ENCODE data around the gene SORBS1. TPM values are rescaled to one million over a fixed set of nuclear protein-coding genes. Genes with fewer than 3 reads are reported as not detected.

SORBS1 gene
- total RNA-seq, 4 donors from 2014 or later, result 92.2 to 308 (median 150) TPM

DNA sequence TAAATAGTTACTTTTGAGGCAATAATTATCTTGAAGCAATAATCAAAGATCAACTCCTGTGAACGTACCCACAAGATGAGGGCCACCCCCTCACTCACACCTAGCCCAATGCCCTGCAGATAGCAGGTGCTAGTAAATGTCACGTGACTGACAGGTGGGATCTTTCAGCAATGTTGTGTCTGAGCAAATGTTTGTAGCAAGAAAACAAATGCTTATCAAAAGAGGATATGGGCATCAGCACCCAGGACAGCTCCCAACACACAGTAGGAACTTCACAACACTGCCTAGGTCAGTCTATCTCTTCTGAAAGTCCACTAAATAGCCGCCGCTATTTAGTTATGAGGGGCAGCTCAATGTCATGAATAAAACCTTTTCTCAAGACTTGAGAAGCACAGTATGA, 149.5 kb downstream of the SORBS1 start:
- Histone ChIP-seq H3K27ac (peak overlapping the region; percentile 10 to 85 (median 64)), H3K9me3 (no peaks in the 10 kb centered on the region), H3K4me1 (peaks cover 8 to 50% (median 38%) of the 10 kb centered on the region in 4 donors), H3K36me3 (no peaks in the 10 kb centered on the region), H3K27me3 (no peaks in the 10 kb centered on the region), H3K4me3 (no peak overlapping the region)
- DNase-seq, result no peak
- in situ Hi-C loops (cut with MboI; ENCODE audit: low pct_ligation_motif_present in 1 of 4, low pct_unique_long_range_greater_than_20kb in 1 of 4, low sequenced_read_pairs in 3 of 4) (no loop called here), intact Hi-C loops (cut with DNase I; ENCODE audit: low total_unique reads) (no loop called here)
- whole genome bisulfite sequencing, 2 donors (ENCODE audit: low coverage in 1 of 2), result 83 to 90% methylated on average over 2 to 4 of the region's 4 CpGs
- TF ChIP-seq, protein P1, sequence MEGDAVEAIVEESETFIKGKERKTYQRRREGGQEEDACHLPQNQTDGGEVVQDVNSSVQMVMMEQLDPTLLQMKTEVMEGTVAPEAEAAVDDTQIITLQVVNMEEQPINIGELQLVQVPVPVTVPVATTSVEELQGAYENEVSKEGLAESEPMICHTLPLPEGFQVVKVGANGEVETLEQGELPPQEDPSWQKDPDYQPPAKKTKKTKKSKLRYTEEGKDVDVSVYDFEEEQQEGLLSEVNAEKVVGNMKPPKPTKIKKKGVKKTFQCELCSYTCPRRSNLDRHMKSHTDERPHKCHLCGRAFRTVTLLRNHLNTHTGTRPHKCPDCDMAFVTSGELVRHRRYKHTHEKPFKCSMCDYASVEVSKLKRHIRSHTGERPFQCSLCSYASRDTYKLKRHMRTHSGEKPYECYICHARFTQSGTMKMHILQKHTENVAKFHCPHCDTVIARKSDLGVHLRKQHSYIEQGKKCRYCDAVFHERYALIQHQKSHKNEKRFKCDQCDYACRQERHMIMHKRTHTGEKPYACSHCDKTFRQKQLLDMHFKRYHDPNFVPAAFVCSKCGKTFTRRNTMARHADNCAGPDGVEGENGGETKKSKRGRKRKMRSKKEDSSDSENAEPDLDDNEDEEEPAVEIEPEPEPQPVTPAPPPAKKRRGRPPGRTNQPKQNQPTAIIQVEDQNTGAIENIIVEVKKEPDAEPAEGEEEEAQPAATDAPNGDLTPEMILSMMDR (IDR thresholded peaks at IDR 0.05), result no peak

DNA sequence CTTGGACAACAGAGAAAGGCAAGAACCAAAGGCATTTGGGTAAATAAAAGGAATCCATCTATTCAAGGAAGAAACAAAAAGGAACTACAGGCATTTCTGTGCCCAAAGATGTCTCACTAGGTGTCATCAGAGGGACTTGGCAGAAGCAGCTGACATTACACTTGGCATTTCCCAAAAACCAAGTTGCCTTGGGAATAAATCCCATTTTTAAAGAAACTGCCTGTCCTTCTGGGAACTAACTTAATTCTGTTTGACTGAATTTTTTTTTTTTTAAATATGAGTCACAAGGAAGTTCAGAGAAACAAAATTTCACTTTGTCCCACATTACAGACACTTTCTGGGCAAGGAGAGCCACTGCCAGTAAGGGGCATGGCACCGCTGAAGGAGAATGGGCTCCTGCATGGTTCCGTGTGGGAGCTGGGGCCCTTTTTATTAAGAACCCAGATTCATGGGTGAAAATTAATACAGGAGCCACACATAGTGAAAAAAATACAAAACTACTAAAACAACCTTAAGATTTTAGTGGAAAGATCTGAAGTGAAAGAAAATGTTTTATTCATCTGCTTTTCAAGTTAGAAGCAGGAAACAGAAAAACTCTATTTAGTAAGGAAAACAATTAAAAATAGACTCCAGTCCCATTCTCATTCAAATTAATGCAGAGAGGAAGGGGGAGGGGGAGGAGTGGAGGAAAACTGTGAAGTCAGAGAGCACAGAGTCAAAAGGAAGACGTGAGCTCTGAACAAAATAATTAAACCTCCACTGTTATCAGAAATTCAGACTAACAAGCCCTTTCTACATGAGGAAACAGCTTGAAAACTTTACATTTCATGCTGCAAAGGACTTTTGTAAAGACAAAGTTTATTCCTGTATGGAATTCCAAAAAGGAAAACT, 151.9 kb downstream of the SORBS1 start:
- Histone ChIP-seq H3K4me1 (peaks cover 8 to 61% (median 49%) of the 10 kb centered on the region in 4 donors), H3K27me3 (no peaks in the 10 kb centered on the region), H3K27ac (peak overlapping the region; percentile 72 to 86 (median 77)), H3K4me3 (no peak overlapping the region), H3K9me3 (no peaks in the 10 kb centered on the region), H3K36me3 (no peaks in the 10 kb centered on the region)
- TF ChIP-seq, protein P1 (IDR thresholded peaks at IDR 0.05), result no peak
- TF ChIP-seq POLR2AphosphoS5 (IDR thresholded peaks at IDR 0.05) (peak; percentile 2 to 46 (median 27)), EP300 (IDR thresholded peaks at IDR 0.05; ENCODE audit: low read depth) (peak; percentile 84), POLR2A (IDR thresholded peaks at IDR 0.05) (no peak)
- WGBS, 2 donors (ENCODE audit: low coverage in 1 of 2), result 55 to 62% methylated on average over 3 of the region's 3 CpGs
- in situ Hi-C loops (cut with MboI; ENCODE audit: low pct_ligation_motif_present in 1 of 4, low pct_unique_long_range_greater_than_20kb in 1 of 4, low sequenced_read_pairs in 3 of 4), result no loop called here
- DNase-seq, result no peak
- intact Hi-C loops (cut with DNase I; ENCODE audit: low total_unique reads), result no loop called here

DNA sequence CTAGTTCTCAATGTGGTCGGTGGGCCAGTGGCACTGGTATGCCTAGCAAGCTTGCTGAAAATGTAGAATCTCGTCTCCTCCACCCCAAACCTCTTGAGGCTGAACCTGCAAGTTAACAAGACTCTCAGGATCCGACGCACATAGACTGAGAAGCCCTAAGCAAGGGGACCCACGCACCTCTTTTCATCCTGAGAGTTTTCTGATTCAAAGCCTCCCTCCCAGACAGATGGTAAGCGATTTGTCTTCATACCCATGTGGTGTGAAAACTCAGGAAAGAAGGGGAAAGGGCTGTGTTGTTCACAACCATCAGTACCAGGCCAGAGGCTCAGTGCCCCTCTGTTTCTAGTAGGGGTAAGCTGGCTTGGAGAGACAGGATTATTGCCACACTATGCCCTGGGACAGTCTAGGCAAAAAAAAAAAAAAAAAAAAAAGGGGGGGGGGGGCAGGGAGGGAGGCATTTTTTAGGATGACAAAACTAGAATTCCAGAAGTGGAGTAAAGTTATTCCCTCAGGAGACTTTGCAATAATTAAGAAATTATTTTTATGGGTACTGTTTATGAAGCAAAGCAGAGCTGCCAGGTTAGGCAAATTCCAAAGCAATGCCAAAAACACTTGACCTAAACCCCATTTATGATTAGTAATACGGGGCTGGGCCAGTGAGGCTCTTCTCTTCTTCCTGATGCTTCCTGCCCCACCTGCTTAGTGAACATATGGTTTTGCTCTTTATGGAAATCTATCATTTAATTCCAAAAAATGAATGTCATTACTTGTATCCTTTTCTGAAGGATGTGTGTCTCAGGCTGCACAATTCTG, 152.8 kb downstream of the SORBS1 start:
- peak in 2 of 3 donors; percentile 29 to 33 for TF ChIP-seq POLR2AphosphoS5 (IDR thresholded peaks at IDR 0.05)
- TF ChIP-seq, protein P1 (IDR thresholded peaks at IDR 0.05), result no peak
- DNase-seq, result no peak
- no peak overlapping the region for H3K4me3 ChIP-seq
- in situ Hi-C loops (cut with MboI; ENCODE audit: low pct_ligation_motif_present in 1 of 4, low pct_unique_long_range_greater_than_20kb in 1 of 4, low sequenced_read_pairs in 3 of 4), result no loop called here
- peaks cover 8 to 66% (median 51%) of the 10 kb centered on the region in 4 donors for H3K4me1 ChIP-seq
- intact Hi-C loops (cut with DNase I; ENCODE audit: low total_unique reads), result no loop called here
- H3K36me3 ChIP-seq, result no peaks in the 10 kb centered on the region
- no peaks in the 10 kb centered on the region for H3K9me3 ChIP-seq
- 78 to 81% methylated on average over 6 to 7 of the region's 7 CpGs for WGBS, 2 donors (ENCODE audit: low coverage in 1 of 2)
- H3K27ac ChIP-seq, result peak overlapping the region; percentile 72 to 86 (median 77)
- H3K27me3 ChIP-seq, result no peaks in the 10 kb centered on the region

DNA sequence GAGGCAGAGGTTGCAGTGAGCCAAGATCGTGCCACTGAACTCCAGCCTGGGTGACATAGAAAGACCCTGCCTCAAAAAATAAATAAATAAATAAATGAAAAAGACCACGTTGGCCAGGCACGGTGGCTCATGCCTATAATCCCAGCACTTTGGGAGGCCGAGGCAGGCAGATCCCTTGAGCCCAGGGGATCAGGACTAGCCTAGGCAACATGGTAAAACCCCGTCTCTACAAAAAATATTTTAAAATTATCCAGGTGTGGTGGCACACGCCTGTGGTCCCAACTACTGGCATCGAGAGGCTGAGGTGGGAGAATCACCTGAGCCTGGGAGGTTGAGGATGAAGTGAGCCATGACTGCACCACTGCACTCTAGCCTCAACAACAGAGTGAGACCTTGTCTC, 153.6 kb downstream of the SORBS1 start:
- in situ Hi-C loops (cut with MboI; ENCODE audit: low pct_ligation_motif_present in 1 of 4, low pct_unique_long_range_greater_than_20kb in 1 of 4, low sequenced_read_pairs in 3 of 4) (no loop called here), intact Hi-C loops (cut with DNase I; ENCODE audit: low total_unique reads) (no loop called here)
- peak overlapping the region; percentile 72 to 86 (median 77) for H3K27ac ChIP-seq
- no peak overlapping the region for H3K4me3 ChIP-seq
- no peaks in the 10 kb centered on the region for H3K9me3 ChIP-seq
- H3K36me3 ChIP-seq, result no peaks in the 10 kb centered on the region
- 83 to 94% methylated on average over 6 to 7 of the region's 7 CpGs for WGBS, 2 donors (ENCODE audit: low coverage in 1 of 2)
- no peaks in the 10 kb centered on the region for H3K27me3 ChIP-seq
- no peak for DNase-seq
- TF ChIP-seq EP300 (IDR thresholded peaks at IDR 0.05; ENCODE audit: low read depth) (no peak), POLR2A (IDR thresholded peaks at IDR 0.05) (no peak), POLR2AphosphoS5 (IDR thresholded peaks at IDR 0.05) (no peak)
- TF ChIP-seq, protein P1 (IDR thresholded peaks at IDR 0.05), result no peak
- peaks cover 8 to 66% (median 51%) of the 10 kb centered on the region in 4 donors for H3K4me1 ChIP-seq
